ENCODE results near the gene HOXA6. TPM values are rescaled to one million over a fixed set of nuclear protein-coding genes. Genes with fewer than 3 reads are reported as not detected.

Gene HOXA6
- total and polyA plus RNA-seq, 2 of the 4 experiments (the other 2 are of a cell fraction), result 1.4 to 1.8 TPM

GRCh38 chr7:27188386-27189294 is 41.1 kb upstream of the HOXA6 start:
- peaks cover 16% of the 10 kb centered on the region; the same call in 1 of the 2 replicates for H3K9me3 ChIP-seq (ENCODE audit: control insufficient read depth, insufficient read depth, low read length)
- dilution Hi-C loops (cut with HindIII; ENCODE audit: low sequenced_read_pairs, unreplicated experiment), result no loop called here
- no peak overlapping the region for H2BK120ac ChIP-seq (ENCODE audit: low read depth, low read length)
- intact Hi-C loops (cut with micrococcal nuclease), result no loop called here
- H3K4me2 ChIP-seq (ENCODE audit: low read depth, low read length), result 0 out of 2 replicates have a peak overlapping the region, but pooled peaks have one; percentile 4
- H2AK5ac ChIP-seq (ENCODE audit: low read depth, low read length), result no peak overlapping the region
- no peak overlapping the region for H2BK15ac ChIP-seq (ENCODE audit: low read depth, low read length)
- H3K18ac ChIP-seq (ENCODE audit: low read depth, low read length), result no peak overlapping the region
- H2AK9ac ChIP-seq (replicated peaks; ENCODE audit: low read depth, low read length, poor library complexity), result no peak overlapping the region
- no peak overlapping the region for H3K4me3 ChIP-seq (ENCODE audit: insufficient read depth, low read depth, low read length)
- H2AFZ ChIP-seq (replicated peaks; ENCODE audit: low read length, poor library complexity), result no peak overlapping the region
- CTCF ChIA-PET, result interaction anchor here (1.1 kb wide), 1 partner anchor 9 kb away, joined by 3 read pairs; no protein-coding TSS in a partner anchor
- peaks cover 18% of the 10 kb centered on the region; the same call in 1 of the 2 replicates for H4K20me1 ChIP-seq (ENCODE audit: insufficient read depth, low read length)
- BruUV-seq (replicated peaks), result no TSS peak
- DNase-seq, result no peak
- H3K9me1 ChIP-seq (ENCODE audit: insufficient read depth, low read length), result no peaks in the 10 kb centered on the region
- H3K27me3 ChIP-seq (ENCODE audit: control insufficient read depth, insufficient read depth, low read length), result peaks cover 97% of the 10 kb centered on the region
- peaks cover 3% of the 10 kb centered on the region; the same call in 1 of the 2 replicates for H3K4me1 ChIP-seq (ENCODE audit: control insufficient read depth, insufficient read depth, low read length)
- POLR2A ChIA-PET (ENCODE audit: unreplicated experiment), result no interaction called here
- no peaks in the 10 kb centered on the region for H3K79me1 ChIP-seq (ENCODE audit: low read depth in 1 of 2, low read length in 2 of 2)
- no peak overlapping the region for H4K91ac ChIP-seq (ENCODE audit: insufficient read depth, low read depth, low read length)
- H3K56ac ChIP-seq (ENCODE audit: extremely low read depth, insufficient read depth, low read length), result no peak overlapping the region
- in situ Hi-C loops (cut with MboI; ENCODE audit: low sequenced_read_pairs), result no loop called here
- no peak overlapping the region for H3K23ac ChIP-seq (ENCODE audit: low read depth, low read length)
- 11% methylated on average over 19 of the region's 49 CpGs; no CpG with 5 or more reads in 1 of the 2 experiments for WGBS, 2 experiments (ENCODE audit: extremely low coverage in 2 of 2, insufficient read length in 1 of 2)
- H4K5ac ChIP-seq (ENCODE audit: low read depth, low read length), result no peak overlapping the region
- H3K27ac ChIP-seq (ENCODE audit: insufficient read depth, low read length), result no peak overlapping the region
- H3K14ac ChIP-seq (replicated peaks; ENCODE audit: low read depth, low read length), result no peak overlapping the region
- no peak for ATAC-seq (ENCODE audit: low read depth)
- no peak overlapping the region for H3K9ac ChIP-seq (ENCODE audit: low read depth, low read length)
- H4K8ac ChIP-seq (ENCODE audit: low read depth in 2 of 2, low read length in 2 of 2), result no peak overlapping the region
- H3K36me3 ChIP-seq (ENCODE audit: control insufficient read depth, insufficient read depth, low read length), result no peaks in the 10 kb centered on the region
- no peak overlapping the region for H2BK20ac ChIP-seq (ENCODE audit: low read depth, low read length)
- no peak overlapping the region for H2BK5ac ChIP-seq (ENCODE audit: low read depth, low read length, poor library complexity, severe bottlenecking)
- no peak overlapping the region for H3K4ac ChIP-seq (ENCODE audit: low read depth, low read length)
- TF ChIP-seq NFE2L2 (IDR thresholded peaks at IDR 0.05; ENCODE audit: low read depth, low read length), result no peak
- no peak for TF ChIP-seq MXI1 (IDR thresholded peaks at IDR 0.05; ENCODE audit: borderline replicate concordance, low read depth, low read length)
- no peak for TF ChIP-seq RCOR1 (IDR thresholded peaks at IDR 0.05; ENCODE audit: insufficient replicate concordance, low read length)
- TF ChIP-seq, protein P1, sequence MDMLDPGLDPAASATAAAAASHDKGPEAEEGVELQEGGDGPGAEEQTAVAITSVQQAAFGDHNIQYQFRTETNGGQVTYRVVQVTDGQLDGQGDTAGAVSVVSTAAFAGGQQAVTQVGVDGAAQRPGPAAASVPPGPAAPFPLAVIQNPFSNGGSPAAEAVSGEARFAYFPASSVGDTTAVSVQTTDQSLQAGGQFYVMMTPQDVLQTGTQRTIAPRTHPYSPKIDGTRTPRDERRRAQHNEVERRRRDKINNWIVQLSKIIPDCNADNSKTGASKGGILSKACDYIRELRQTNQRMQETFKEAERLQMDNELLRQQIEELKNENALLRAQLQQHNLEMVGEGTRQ (IDR thresholded peaks at IDR 0.05; ENCODE audit: low read depth, low read length), result no peak
- TF ChIP-seq FOS (IDR thresholded peaks at IDR 0.05; ENCODE audit: low read depth, low read length), result no peak
- TF ChIP-seq BHLHE40 (IDR thresholded peaks at IDR 0.05; ENCODE audit: low read depth, low read length), result no peak
- TF ChIP-seq, protein P2, sequence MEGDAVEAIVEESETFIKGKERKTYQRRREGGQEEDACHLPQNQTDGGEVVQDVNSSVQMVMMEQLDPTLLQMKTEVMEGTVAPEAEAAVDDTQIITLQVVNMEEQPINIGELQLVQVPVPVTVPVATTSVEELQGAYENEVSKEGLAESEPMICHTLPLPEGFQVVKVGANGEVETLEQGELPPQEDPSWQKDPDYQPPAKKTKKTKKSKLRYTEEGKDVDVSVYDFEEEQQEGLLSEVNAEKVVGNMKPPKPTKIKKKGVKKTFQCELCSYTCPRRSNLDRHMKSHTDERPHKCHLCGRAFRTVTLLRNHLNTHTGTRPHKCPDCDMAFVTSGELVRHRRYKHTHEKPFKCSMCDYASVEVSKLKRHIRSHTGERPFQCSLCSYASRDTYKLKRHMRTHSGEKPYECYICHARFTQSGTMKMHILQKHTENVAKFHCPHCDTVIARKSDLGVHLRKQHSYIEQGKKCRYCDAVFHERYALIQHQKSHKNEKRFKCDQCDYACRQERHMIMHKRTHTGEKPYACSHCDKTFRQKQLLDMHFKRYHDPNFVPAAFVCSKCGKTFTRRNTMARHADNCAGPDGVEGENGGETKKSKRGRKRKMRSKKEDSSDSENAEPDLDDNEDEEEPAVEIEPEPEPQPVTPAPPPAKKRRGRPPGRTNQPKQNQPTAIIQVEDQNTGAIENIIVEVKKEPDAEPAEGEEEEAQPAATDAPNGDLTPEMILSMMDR (conservative IDR thresholded peaks at IDR 0.05; ENCODE audit: low read depth, low read length), result no peak
- no peak for TF ChIP-seq POLR2A (IDR thresholded peaks at IDR 0.05; ENCODE audit: low read depth, low read length)
- no peak for TF ChIP-seq CHD1 (IDR thresholded peaks at IDR 0.05; ENCODE audit: low read depth, low read length)
- no peak for TF ChIP-seq RAD21 (IDR thresholded peaks at IDR 0.05; ENCODE audit: low read length)
- no peak for TF ChIP-seq MAZ (IDR thresholded peaks at IDR 0.05; ENCODE audit: borderline replicate concordance, low read depth, low read length)
- TF ChIP-seq, protein P3, sequence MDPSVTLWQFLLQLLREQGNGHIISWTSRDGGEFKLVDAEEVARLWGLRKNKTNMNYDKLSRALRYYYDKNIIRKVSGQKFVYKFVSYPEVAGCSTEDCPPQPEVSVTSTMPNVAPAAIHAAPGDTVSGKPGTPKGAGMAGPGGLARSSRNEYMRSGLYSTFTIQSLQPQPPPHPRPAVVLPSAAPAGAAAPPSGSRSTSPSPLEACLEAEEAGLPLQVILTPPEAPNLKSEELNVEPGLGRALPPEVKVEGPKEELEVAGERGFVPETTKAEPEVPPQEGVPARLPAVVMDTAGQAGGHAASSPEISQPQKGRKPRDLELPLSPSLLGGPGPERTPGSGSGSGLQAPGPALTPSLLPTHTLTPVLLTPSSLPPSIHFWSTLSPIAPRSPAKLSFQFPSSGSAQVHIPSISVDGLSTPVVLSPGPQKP (IDR thresholded peaks at IDR 0.05; ENCODE audit: borderline replicate concordance, low read depth, low read length), result no peak
- no peak for TF ChIP-seq SMC3 (IDR thresholded peaks at IDR 0.05; ENCODE audit: low read depth, low read length)
- TF ChIP-seq CEBPB (IDR thresholded peaks at IDR 0.05; ENCODE audit: low read depth, low read length), result no peak
